Measurements from ENCODE around the gene CYP19A1. TPM values are rescaled to one million over a fixed set of nuclear protein-coding genes. Genes with fewer than 3 reads are reported as not detected.

CYP19A1 gene
- total and polyA plus RNA-seq, 2 of the 8 experiments (the other 6 are each of a cell fraction or from before 2014, with no cell fraction given): not detected

DNA sequence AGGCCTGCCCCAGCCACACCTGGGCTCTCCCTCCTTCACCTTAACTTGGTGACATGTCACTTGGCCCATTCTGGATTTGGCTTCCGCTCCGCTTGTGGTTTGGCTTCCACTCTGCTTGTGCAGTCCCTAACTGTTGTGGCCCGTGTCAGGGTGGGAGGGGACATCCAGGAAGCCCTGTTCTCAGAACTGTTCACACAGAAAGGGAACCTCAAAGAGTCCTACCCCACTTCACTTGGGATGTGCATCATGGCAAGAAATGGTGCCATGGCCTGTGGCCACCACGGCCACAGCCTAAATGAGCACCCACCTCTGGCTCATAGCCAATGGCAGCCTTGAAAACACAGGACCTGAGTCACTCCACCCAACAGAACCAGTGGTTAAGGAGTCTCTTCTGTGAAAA lies 63.4 kb downstream of the CYP19A1 start (continued):
- TF ChIP-seq, protein P1, sequence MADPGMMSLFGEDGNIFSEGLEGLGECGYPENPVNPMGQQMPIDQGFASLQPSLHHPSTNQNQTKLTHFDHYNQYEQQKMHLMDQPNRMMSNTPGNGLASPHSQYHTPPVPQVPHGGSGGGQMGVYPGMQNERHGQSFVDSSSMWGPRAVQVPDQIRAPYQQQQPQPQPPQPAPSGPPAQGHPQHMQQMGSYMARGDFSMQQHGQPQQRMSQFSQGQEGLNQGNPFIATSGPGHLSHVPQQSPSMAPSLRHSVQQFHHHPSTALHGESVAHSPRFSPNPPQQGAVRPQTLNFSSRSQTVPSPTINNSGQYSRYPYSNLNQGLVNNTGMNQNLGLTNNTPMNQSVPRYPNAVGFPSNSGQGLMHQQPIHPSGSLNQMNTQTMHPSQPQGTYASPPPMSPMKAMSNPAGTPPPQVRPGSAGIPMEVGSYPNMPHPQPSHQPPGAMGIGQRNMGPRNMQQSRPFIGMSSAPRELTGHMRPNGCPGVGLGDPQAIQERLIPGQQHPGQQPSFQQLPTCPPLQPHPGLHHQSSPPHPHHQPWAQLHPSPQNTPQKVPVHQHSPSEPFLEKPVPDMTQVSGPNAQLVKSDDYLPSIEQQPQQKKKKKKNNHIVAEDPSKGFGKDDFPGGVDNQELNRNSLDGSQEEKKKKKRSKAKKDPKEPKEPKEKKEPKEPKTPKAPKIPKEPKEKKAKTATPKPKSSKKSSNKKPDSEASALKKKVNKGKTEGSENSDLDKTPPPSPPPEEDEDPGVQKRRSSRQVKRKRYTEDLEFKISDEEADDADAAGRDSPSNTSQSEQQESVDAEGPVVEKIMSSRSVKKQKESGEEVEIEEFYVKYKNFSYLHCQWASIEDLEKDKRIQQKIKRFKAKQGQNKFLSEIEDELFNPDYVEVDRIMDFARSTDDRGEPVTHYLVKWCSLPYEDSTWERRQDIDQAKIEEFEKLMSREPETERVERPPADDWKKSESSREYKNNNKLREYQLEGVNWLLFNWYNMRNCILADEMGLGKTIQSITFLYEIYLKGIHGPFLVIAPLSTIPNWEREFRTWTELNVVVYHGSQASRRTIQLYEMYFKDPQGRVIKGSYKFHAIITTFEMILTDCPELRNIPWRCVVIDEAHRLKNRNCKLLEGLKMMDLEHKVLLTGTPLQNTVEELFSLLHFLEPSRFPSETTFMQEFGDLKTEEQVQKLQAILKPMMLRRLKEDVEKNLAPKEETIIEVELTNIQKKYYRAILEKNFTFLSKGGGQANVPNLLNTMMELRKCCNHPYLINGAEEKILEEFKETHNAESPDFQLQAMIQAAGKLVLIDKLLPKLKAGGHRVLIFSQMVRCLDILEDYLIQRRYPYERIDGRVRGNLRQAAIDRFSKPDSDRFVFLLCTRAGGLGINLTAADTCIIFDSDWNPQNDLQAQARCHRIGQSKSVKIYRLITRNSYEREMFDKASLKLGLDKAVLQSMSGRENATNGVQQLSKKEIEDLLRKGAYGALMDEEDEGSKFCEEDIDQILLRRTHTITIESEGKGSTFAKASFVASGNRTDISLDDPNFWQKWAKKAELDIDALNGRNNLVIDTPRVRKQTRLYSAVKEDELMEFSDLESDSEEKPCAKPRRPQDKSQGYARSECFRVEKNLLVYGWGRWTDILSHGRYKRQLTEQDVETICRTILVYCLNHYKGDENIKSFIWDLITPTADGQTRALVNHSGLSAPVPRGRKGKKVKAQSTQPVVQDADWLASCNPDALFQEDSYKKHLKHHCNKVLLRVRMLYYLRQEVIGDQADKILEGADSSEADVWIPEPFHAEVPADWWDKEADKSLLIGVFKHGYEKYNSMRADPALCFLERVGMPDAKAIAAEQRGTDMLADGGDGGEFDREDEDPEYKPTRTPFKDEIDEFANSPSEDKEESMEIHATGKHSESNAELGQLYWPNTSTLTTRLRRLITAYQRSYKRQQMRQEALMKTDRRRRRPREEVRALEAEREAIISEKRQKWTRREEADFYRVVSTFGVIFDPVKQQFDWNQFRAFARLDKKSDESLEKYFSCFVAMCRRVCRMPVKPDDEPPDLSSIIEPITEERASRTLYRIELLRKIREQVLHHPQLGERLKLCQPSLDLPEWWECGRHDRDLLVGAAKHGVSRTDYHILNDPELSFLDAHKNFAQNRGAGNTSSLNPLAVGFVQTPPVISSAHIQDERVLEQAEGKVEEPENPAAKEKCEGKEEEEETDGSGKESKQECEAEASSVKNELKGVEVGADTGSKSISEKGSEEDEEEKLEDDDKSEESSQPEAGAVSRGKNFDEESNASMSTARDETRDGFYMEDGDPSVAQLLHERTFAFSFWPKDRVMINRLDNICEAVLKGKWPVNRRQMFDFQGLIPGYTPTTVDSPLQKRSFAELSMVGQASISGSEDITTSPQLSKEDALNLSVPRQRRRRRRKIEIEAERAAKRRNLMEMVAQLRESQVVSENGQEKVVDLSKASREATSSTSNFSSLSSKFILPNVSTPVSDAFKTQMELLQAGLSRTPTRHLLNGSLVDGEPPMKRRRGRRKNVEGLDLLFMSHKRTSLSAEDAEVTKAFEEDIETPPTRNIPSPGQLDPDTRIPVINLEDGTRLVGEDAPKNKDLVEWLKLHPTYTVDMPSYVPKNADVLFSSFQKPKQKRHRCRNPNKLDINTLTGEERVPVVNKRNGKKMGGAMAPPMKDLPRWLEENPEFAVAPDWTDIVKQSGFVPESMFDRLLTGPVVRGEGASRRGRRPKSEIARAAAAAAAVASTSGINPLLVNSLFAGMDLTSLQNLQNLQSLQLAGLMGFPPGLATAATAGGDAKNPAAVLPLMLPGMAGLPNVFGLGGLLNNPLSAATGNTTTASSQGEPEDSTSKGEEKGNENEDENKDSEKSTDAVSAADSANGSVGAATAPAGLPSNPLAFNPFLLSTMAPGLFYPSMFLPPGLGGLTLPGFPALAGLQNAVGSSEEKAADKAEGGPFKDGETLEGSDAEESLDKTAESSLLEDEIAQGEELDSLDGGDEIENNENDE (IDR thresholded peaks at IDR 0.05; ENCODE audit: insufficient replicate concordance, low read length): no peak
- TF ChIP-seq, protein P2, sequence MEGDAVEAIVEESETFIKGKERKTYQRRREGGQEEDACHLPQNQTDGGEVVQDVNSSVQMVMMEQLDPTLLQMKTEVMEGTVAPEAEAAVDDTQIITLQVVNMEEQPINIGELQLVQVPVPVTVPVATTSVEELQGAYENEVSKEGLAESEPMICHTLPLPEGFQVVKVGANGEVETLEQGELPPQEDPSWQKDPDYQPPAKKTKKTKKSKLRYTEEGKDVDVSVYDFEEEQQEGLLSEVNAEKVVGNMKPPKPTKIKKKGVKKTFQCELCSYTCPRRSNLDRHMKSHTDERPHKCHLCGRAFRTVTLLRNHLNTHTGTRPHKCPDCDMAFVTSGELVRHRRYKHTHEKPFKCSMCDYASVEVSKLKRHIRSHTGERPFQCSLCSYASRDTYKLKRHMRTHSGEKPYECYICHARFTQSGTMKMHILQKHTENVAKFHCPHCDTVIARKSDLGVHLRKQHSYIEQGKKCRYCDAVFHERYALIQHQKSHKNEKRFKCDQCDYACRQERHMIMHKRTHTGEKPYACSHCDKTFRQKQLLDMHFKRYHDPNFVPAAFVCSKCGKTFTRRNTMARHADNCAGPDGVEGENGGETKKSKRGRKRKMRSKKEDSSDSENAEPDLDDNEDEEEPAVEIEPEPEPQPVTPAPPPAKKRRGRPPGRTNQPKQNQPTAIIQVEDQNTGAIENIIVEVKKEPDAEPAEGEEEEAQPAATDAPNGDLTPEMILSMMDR (IDR thresholded peaks at IDR 0.05; ENCODE audit: control extremely low read depth in 1 of 3, insufficient read depth in 1 of 3, low read depth in 1 of 3, low read length in 3 of 3): no peak
- TF ChIP-seq TAF7 (optimal IDR thresholded peaks at IDR 0.05; ENCODE audit: borderline replicate concordance, low read depth, low read length): no peak
- TF ChIP-seq SP1 (IDR thresholded peaks at IDR 0.05; ENCODE audit: low read depth, low read length): no peak
- TF ChIP-seq SP4 (IDR thresholded peaks at IDR 0.05; ENCODE audit: low read length): no peak
